ENCODE measurements around the gene DBNDD2.

DNA sequence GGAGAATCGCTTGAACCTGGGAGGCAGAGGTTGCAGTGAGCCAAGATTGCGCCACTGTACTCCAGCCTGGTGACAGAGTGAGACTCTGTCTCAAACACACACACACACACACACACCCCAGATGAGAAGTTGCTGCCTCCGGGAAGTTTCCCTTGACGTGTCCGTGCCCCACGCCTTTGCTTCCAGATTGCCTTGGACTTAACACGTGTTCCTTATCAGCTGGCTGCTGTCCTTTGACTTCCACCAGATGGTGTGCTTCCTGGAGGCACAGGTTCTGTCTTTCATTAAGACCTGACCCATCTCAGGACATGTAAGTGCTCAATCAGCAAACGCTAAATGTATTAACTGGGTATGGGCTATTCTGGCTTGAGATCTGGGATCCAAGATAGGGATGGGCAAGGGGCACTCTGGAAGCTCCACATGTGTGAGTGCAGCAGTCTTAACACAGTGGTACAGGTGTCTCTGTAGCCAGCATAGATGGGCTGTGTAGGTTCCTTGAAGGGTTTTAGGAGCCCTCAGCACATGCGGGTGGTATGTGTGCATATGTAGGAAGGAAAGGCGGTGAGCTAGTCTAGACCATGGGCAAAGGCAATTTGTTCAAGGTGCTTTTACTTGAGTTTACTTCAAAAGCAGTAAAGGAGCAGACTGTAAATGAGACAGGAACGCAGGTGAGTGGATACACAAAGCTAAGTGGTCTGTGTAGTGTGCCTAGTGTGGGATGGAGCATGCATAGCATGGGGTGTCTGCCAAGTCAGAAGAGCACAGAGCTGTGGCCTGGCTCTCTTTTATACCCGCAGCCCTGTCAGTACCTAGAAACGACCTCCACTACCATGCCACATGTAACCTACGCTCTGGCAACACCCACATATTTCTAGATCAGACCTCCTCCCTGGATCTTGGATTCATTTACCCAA lies 19.4 kb downstream of the DBNDD2 start:
- TF ChIP-seq, protein P1, sequence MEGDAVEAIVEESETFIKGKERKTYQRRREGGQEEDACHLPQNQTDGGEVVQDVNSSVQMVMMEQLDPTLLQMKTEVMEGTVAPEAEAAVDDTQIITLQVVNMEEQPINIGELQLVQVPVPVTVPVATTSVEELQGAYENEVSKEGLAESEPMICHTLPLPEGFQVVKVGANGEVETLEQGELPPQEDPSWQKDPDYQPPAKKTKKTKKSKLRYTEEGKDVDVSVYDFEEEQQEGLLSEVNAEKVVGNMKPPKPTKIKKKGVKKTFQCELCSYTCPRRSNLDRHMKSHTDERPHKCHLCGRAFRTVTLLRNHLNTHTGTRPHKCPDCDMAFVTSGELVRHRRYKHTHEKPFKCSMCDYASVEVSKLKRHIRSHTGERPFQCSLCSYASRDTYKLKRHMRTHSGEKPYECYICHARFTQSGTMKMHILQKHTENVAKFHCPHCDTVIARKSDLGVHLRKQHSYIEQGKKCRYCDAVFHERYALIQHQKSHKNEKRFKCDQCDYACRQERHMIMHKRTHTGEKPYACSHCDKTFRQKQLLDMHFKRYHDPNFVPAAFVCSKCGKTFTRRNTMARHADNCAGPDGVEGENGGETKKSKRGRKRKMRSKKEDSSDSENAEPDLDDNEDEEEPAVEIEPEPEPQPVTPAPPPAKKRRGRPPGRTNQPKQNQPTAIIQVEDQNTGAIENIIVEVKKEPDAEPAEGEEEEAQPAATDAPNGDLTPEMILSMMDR (conservative IDR thresholded peaks at IDR 0.05; ENCODE audit: low read depth, low read length) = no peak
- no peak for TF ChIP-seq EZH2 (IDR thresholded peaks at IDR 0.05; ENCODE audit: borderline replicate concordance, low read depth, low read length, poor library complexity, severe bottlenecking)
